ENCODE results near the gene SUSD1.
"Not testable (repeated sequence)": the region's sequence is repeated elsewhere in the genome, so short reads cannot be mapped to it uniquely, and the experiment has no call there.

SUSD1 gene

DNA sequence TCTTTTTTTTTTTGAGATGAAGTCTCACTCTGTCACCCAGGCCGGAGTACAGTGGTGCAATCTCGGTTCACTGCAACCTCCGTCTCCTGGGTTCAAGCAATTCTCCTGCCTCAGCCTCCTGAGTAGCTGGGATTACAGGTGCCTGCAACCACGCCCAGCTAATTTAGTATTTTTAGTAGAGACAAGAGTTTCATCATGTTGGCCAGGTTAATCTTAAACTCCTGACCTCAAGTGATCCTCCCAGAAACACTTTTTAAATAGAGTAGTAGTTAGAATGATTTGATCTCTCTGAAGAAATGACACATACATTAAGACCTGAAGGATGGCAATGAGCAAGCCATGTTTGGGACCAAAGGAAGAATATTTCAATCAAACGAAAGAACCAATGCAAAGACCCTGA lies 46.7 kb downstream of the SUSD1 start:
- not testable (repeated sequence) for DNase-seq

DNA sequence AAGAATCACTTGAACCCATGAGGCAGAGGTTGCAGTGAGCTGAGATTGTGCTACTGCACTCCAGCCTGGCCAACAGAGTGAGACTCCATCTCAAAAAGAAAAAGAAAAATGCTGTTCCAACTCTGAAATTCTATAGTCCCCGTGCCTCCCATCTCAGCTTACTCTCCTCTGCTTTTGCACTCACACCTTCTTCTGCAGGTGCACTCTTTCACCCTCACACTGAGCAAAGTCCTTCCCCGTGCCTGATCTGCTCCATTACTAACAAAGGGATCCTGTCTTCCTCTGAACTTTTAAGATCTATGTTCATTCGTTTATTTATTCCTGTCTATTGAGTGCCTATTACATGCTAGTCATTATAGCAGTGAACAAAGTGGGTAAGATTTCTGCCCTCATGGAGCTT lies 47.8 kb downstream of the SUSD1 start:
- no peak for DNase-seq

DNA sequence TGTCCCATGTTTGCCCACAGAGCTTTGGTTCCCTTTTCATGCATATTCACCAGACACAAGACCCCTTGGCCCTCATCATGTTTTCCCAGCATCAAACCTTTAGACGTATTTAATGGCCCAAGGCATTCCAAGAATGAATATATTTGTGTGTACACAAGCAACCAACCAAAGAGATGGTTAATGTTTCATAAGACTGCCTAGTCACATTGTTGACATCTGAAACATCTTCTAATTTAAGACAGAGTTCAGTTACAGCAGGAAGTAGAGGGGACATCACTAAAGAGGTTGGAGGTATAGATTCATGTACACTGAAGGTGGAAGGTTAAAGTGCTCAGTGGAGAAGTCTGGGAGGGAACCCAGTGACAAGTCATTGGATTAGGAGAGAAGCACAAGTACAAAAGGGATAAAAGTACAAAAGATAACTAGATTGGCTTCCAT lies 49.1 kb downstream of the SUSD1 start:
- no peak for DNase-seq

DNA sequence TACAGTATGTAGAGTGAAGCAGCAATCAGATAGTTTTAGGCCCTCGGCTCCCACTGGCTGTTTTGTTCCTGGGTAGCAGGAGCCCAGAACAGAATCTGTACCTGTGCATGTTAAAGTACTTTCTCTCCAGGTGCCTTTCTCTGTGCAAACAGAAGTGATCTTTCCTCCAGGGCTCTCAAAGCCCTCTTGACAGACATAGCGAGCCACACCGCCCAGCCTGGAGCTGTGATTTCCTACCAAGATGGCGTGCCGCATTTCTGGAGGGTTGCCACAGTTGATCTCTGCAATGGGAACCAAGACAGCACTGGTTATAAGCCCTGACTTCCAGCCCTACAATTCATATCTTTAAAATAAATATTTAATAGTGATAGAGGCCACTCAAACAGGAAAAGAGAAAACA lies 50.9 kb downstream of the SUSD1 start:
- no peak for DNase-seq

DNA sequence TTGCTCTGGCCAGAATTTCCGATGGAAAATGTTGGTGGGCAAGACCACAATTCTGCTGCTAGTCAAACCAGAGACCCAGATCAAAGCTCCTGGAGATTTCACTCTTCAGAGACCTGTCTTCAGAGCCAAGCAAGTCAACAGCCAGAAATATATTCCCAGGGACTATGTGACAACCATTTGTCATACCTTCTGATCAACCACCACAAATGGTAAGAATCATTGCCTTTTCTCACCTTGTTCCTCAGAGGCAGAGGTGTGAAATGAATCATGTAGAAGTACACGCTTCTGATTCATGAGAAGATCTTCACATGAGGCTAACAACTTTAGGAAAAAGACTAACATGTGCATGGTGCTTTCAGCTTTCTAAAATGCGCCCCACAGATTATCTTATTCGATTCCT lies 53.5 kb downstream of the SUSD1 start:
- no peak for DNase-seq

DNA sequence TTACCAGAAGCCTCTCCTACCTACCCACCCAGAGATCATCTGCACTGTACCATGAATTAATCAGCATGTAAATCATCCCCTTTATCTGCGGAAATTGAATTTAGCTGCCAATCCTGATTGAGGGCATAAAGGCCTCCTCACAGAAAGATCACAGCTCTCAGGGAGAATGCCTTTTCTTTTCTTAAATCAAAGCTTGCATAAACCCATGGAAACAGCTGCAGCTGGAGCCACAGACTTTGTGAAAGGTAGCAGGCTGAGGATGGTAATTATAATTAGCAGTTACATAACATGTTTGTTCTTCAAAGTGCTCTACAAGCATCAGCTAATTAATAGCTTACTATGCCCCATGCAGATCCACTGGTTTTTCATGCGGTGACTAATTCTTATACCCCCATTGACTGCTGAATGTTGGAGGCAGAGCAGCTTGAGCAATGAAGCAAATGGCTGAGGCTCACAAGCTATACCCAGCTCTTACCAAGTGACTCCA lies 54.6 kb downstream of the SUSD1 start:
- DNase-seq = no peak

DNA sequence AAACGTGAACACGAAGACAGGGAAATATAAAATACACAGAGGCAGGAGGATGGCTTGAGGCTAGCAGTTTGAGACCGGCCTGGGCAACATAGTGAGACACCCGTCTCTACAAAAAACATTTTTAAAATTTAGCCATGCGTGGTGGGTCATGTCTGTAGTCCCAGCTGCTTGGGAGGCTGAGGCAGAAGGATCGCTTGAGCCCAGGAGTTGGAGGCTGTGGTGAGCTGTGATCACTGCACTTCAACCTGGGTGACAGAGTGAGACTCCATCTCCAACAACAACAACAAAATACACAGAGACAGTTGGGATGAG lies 55.1 kb downstream of the SUSD1 start:
- DNase-seq = no peak

DNA sequence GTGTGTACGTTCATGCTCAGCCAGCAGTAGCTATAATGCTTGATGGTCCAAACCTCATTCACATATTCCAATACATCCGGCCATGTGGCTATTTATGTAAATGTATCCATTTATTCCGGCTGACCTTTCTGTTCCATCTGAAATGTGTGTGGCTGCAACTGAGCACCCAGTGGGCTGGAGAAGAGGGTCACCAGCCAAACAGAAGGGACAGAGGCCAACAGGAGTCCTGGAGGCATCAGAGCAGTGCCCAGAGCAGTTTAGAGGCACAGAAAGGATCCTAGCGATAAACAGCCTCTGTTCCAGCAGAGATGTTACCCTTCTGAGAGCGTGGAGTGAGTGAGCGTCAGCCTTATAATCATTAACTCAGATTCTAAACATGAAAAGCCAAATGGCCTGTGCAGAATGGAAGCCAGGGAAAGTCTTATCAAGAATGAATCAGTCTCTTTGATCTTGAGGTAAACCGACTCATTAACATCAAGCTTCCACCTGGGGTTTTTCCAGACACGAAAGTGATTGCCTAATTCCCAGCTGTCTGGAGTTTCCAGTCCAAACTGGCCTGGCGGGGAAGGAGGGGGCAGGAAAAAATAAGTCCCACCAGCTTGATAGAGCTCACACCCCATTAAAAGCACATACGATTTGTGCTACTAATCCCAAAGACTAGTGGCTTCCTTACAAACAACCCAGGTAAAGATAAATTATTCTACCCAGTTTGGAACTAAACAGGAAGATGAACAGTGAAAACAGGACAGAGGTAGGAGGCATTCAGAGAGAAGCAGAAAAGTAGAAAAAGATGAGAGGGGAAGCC lies 55.7 kb downstream of the SUSD1 start:
- no peak for DNase-seq

DNA sequence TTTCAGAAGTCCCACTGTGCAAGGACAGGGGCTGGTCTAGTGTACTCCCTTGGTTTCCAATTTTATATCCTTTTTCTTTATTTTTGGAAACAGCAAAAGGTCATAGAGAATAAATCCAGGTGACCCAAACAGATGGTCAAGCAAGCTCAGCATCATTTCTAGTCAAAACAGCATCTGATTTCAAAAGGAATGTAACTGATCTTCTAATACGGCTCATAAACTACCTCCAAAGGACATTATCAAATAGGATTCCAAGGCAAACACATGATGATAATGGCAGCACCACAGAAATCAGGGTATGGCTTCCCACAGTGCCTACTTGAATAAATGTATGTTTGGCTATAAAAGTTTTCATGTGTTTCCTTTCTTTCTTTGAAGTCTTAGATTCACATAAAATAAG lies 57.1 kb downstream of the SUSD1 start:
- DNase-seq = no peak

DNA sequence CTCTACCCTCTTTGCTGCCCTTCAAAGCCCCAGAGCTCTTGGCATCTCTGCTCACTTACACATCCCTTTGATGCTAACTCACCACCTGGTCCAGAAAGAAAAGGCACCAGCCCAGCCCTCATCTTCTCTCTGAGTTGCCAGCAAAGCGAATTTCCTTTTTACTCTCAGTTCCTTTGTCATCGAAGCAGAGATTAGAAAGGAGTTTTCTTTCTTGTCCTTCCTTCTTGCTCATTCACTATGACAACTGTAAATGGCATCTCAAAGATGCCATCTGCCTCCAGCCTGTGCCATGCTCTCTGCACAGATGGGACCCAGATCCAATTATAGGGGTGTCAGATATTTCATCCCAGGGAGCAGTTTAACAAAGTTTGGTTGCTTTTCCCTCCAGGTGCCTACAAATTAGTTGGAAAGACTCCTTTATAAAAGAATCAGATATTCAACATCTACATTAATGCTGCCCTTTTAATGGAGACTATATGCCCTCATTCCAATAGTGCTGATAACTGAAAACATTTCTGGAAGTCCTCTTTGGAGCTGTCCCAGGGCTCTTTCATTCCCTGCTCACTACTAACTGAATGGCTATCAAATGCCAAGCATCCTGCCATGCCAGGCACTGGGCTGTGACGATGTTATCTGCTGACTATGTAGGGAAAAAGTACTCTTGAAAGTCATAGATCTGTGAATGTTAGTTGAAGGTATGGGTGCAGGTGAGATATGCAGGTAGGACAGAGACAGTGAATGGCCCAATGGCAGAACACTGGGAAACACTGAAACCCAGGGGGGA lies 58.9 kb downstream of the SUSD1 start:
- no peak for DNase-seq

DNA sequence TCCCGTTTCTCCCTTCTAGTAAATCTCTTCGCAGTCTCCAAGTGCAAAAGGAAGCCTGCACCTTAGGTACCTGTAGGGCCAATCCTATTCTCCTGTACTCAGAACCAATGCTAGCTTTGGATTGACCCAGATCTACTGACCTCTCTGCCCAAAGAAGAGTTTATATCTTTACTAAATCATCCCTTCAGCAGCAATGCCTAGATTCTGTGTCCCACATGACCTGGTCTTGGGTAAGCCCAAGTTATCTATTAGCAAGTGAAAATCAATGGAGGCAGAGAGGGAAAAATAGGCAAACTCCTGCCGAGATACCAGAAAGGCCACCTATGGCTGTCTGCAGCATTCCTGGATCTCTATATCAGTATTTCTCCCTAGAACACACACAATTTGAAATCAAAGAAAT lies 60.0 kb downstream of the SUSD1 start:
- DNase-seq = no peak

DNA sequence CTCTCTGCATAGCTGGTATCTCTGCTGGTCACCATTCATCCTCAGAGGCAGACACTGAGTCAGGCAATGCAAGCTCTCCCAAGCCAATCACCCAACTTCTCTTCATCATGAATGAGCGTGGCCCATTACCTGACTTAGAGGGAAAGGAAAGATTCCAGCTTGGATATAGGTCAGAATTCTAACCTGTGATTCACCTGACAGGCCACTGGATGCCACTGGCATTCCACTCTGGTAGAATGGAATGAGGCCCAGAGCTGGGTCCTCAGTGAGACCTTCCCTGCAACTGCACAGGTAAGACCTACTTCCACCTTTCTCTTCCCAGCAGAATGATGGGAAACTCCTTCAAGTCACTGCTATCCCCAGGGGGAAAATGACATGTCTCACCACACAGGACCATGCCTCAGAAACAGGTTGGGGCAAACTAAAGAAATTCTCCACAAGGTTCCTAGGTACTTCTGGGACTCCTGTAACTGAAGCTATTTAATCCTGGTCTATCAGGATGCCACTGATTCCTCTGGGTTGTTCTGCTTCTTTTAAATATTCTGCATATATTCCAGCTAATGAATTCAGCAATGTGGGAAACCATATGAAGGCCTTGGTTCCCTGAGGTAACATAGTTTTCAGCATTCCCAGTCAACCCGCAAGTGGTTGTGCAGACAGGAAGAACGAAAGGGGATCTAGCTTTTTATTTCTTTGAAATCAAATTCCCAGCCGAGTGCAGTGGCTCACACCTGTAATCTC lies 62.0 kb downstream of the SUSD1 start:
- DNase-seq = no peak

DNA sequence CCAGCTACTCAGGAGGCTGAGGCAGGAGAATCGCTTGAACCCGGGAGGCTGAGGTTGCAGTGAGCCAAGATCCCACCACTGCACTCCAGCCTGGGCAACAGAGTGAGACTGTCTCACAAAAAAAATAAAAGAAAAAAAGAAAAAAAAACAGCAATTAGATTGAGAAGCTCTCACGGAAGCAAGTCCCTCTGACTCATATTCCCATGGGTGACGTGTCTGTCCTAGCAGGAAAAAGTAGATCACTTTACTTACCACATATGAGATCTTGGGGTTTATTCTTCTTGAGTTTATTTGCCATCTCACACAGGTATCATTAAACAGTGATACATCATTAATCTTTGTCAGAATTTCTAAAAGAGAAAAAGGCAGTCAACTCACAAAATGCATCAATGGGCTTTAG lies 62.6 kb downstream of the SUSD1 start:
- no peak for DNase-seq

DNA sequence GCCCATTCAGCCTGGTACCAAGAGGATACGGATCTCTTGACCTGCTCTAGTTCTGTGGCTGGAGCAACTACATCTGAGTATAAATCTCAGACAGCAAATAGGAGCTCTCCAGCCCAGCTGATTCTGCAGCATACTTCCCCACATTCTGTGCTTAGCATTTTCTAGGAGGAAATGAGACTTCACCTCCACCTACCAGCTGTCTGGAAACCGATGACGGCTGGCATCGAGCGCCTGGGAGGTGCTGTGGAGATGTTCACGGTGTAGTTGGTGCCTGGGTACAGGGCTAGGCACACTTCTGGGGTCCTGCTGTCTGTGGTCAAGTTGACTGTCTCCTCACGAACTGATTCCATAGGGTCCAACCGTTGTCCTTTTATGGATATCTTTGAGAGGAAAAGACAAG lies 63.6 kb downstream of the SUSD1 start:
- no peak for DNase-seq

DNA sequence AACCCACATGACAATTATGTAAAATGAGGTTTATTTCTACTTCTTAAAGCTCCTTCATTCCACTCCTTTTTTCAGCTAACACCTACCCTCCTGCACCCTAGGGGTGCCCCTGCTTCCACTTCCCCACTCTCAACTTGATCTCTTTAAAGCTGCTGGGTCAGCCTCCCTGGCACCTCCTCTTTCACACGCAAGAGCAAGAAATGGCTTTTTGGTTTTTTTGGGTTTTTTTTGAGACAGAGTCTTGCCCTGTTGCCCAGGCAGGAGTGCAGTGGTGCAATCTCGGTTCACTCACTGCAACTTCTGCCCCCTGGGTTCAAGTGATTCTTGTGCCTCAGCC lies 64.4 kb downstream of the SUSD1 start:
- no peak for DNase-seq

DNA sequence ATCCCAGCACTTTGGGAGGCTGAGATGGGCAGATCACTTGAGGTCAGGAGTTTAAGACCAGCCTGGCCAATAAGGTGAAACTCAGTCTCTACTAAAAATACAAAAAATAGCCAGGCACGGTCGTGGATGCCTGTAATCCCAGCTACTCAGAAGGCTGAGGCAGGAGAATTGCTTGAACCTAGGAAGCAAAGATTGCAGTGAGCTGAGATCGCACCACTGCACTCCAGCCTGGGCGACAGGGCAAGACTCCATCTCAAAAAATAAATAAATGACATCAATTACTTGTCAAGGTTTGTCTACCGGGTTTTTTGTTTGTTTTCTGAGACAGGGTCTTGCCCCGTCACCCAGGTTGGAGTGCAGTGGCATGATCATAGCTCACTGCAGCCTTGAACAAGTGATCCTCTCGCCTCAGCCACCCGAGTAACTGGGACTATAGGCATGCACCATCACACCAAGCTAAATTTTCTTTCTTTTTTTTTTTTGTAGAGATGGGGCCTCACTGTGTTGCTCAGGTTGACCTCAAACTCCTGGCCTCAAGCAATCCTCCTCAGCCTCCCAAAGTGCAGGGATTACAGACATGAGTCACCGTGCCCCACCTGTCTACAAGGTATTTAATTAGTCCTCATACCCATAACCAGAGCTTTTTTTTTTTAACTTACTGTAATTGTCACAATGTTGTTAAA lies 64.9 kb downstream of the SUSD1 start:
- no peak for DNase-seq

DNA sequence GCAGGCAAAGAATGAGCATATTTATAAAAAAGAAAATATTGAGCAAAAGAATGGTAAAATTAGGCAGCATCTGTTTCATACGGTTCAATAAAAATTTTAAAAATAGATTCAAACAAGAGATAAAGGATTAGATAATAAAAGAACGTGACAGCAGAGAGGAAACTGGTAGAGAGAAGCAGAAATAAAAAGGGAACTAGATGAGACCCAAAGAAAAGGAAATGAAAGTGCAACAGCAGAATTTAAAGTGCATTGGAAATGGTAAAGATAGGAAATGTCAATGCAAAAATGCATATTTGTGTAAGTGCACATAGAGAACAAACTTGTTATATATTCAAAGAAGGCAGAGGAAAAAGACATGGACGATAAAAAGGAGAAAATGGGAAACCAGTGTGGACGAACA lies 70.2 kb downstream of the SUSD1 start:
- DNase-seq = no peak

DNA sequence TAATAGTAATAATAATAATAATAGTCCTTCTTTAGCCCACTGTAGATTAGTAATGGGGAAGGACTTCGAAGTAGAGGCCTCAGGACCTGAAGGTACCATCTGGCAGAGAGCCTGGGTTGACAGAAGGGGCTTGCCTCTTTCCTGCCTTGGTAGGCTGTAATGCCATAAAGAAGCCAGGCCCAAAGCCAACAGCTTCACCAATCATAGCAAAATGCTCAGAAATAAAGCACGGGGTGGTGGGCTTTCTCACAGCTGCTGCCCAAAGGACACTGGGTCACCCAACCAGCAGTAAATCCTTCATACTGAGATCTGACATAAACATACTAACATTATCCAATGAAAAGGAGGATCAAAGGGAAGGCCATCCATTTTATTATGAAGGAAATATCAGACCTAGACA lies 70.7 kb downstream of the SUSD1 start:
- no peak for DNase-seq

DNA sequence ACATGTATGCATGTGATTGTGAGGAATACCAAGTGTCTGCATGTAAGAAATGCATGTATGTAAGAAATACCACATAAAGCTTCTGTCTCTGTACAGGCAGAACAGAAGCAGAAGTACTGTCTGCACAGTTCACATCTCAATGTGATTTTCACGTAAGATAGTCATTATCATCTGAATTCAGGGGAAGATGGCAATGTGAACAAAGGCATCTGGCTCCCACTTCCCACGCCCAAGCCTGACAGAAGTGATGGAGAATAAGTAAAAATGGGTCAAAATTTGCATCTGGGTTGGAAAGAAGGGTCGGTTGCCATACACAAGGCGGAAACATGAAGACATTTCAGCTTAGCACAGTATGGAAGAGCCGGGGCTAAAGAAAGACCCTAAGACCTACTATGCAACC lies 71.7 kb downstream of the SUSD1 start:
- DNase-seq = no peak

DNA sequence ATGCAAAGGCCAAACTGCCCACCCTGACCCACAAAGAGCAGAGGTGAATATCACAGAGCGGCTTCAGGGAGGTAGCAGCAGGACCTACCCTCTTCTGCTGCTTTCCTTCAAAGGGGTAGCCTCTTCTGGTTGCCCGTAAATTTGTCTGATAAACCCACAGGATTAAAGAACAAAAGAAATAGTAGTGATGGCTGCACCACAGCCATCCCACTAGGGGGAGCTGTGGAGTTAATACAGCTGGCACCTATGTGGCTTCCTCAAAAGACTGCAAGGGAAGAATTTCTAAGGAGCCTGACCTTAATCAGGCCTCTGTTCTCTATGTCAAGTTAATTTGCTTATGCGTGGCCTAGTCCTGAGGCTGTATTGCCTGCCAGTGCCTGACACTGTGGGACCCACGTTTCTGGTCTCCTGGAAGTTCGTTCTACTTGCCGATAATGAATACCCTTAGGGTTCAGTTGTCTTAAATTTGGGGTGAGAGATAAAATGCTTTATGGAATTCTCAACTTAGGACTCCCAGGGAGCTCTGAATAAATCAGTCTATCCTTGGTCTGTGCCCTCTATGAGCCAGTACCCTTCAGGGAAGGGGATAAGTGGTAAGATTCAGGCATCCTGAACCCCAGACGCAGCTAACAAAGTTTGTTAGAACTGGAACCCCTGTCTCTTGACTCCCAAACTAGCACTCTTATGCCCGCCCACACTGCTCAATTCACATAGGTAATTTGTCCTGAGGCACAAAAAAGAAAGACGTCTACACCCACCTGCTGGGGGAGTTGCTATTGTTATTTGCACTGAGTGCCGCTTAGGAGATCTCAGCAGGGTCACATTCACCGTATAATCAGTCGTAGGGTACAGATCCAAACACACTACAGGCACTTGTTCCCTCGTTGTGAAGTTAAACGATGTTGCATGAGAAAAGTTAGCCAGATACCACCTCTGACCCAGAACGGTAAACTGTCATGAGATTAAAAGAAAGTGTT lies 77.1 kb downstream of the SUSD1 start:
- DNase-seq = peak; percentile 63

DNA sequence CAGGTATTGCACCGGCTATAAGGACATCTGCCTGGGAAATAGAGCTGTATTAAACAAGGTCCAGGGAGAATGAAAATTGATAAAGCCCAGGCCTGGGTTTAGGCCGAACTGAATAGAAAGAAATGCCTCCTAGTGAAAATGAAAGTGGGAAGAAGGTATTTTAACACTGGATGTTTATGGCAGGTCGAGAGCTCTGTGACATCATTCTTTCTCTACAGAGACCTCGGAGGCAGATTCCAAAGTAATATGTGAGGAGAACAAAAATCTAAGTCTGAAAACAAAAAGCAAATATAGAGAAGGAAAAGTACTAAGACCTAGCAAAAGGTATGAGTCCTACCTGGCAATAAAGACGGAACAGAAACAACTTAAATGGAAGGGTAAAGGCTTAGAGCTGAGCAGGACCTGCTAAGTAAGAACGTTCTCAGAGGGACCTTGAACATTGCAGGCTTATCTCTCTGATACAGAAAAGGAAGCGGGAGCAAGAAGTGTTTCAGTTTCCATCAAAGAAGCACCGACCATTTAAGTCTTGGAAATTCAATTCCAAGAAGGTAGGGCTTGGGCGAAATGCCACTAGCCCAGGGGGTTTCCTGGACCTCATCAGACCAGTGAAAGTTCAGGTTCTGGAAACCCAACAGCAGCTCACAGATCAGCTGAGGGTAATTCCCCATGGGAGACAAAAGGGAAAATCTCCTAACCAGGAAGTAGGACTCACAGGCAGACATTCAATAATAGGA lies 80.0 kb downstream of the SUSD1 start:
- no peak for DNase-seq
